ENCODE measurements around the gene BTBD9.
"Not testable (repeated sequence)": the region's sequence is repeated elsewhere in the genome, so short reads cannot be mapped to it uniquely, and the experiment has no call there.

BTBD9 gene

GRCh38 chr6:38134704-38135088 is 505.0 kb downstream of the BTBD9 start:
- DNase-seq: no peak

GRCh38 chr6:38133932-38134703 is 505.6 kb downstream of the BTBD9 start:
- no peak for DNase-seq

- no peak for DNase-seq
Measured at GRCh38 chr6:38131527-38131965, 508.2 kb downstream of the BTBD9 start.

DNA sequence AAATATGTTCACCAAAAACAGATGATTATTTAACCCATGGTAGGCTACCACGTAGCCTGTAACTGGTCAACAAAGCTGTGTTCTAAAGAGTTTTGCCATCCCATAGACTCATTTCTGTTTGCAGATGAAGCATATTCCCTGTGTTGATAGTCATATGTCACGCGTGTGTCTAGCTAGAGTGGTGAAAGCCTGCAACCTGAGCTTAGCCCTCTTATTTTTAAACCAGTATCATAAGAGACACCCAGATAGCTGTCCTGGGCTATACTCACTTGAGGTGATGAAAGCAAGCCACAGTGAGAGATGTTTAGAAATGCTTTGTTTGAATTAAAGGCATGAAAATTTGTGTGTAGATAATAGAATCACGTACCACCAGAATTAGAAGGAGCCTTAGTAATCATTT is 512.4 kb downstream of the BTBD9 start:
- DNase-seq: no peak

- DNase-seq: not testable (repeated sequence)
Measured at GRCh38 chr6:38124224-38124926, 515.4 kb downstream of the BTBD9 start.

- no peak for DNase-seq
Measured at GRCh38 chr6:38119516-38119915, 520.2 kb downstream of the BTBD9 start.

DNA sequence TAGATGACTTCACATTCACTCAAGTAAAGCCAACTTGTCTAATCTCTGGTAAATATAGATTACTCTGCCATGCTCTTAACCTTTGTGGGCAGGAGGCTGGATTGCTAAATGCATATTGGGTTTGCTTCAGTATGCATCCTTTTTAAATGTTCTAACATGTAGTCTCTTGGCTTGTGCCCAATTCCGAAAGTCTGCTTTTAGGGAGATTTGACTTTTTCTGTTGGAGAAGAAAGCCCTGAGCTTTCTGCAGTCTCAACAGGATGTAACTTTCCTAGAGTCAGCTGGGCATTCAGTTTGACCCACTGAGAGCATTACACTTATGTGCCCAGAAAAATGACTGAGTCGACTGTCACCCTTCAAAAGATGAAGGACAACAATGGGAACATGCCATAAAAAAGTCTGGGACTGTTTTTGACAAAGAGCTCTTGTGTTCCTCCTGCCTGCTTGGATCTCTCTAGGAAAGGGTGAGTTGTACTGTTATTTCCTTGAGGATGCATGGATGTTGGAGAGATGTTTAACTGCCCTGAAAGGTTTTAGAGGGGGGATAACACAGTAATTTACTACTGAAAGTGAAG is 520.9 kb downstream of the BTBD9 start:
- DNase-seq: no peak

Data from NCI-H345 (cell line).